Hepatocyte (in vitro differentiated cells): Measurements from ENCODE around the gene MN1. TPM values are rescaled to one million over a fixed set of nuclear protein-coding genes. Genes with fewer than 3 reads are reported as not detected.

Experiments
- DNase-seq: peaks from one replicate; pipeline ENCODE4 v3.0.0-alpha.2; 2016; ENCODE audit warnings: low spot score
- H2AFZ ChIP-seq: fragments of 200-600 bp; sonication (generic); 2 replicates; pipeline ENCODE4 v1.6.0; 2016; ENCODE audit warnings: antibody characterized with exemption, mild to moderate bottlenecking
- H3K27ac ChIP-seq: fragments of 200-600 bp; sonication (generic); 2 replicates; pipeline ENCODE4 v1.5.1; 2016; ENCODE audit warnings: mild to moderate bottlenecking
- H3K27me3 ChIP-seq: fragments of 200-600 bp; sonication (generic); 2 replicates; pipeline ENCODE4 v1.6.1; 2016
- H3K36me3 ChIP-seq: fragments of 200-600 bp; sonication (generic); replicated peaks from 2 replicates; pipeline ENCODE4 v1.5.1; 2016; ENCODE audit warnings: low read depth; ENCODE audit not compliant: insufficient read depth
- H3K4me1 ChIP-seq: fragments of 200-600 bp; sonication (generic); 2 replicates; pipeline ENCODE4 v1.5.1; 2016; ENCODE audit warnings: mild to moderate bottlenecking, moderate library complexity; ENCODE audit not compliant: insufficient read depth
- H3K4me2 ChIP-seq: fragments of 200-600 bp; sonication (generic); 2 replicates; pipeline ENCODE4 v1.6.0; 2016
- H3K4me3 ChIP-seq: fragments of 200-600 bp; sonication (generic); 2 replicates; pipeline ENCODE4 v1.5.1; 2016; ENCODE audit warnings: mild to moderate bottlenecking
- H3K79me2 ChIP-seq: fragments of 200-600 bp; sonication (generic); 2 replicates; pipeline ENCODE4 v1.6.0; 2017; ENCODE audit warnings: mild to moderate bottlenecking
- H3K9me2 ChIP-seq: fragments of 200-600 bp; sonication (generic); replicated peaks from 2 replicates; pipeline ENCODE4 v1.6.0; 2017; ENCODE audit warnings: mild to moderate bottlenecking; ENCODE audit not compliant: insufficient read depth
- H3K9me3 ChIP-seq: fragments of 200-600 bp; sonication (generic); 2 replicates; pipeline ENCODE4 v1.5.1; 2016; ENCODE audit warnings: low read depth, mild to moderate bottlenecking
- H4K20me1 ChIP-seq: fragments of 200-600 bp; sonication (generic); 2 replicates; pipeline ENCODE4 v1.6.0; 2016; ENCODE audit warnings: mild to moderate bottlenecking; ENCODE audit not compliant: insufficient read depth, poor library complexity, severe bottlenecking
- EZH2 ChIP-seq: fragments of 200-600 bp; sonication (generic); IDR thresholded peaks from 2 replicates; pipeline ENCODE4 v1.6.1; 2016; ENCODE audit warnings: antibody characterized with exemption, mild to moderate bottlenecking, borderline replicate concordance
- EZH2phosphoT487 ChIP-seq: fragments of 200-600 bp; sonication (generic); IDR thresholded peaks from one replicate; pipeline ENCODE4 v1.6.1; 2018; ENCODE audit warnings: antibody characterized with exemption, mild to moderate bottlenecking, low read depth, moderate library complexity; ENCODE audit not compliant: unreplicated experiment, severe bottlenecking
- WGBS: methylation state at CpG from one replicate; pipeline ENCODE4 v1.1.6; 2016; ENCODE audit warnings: low lambda C conversion rate; ENCODE audit errors: missing lambda C conversion rate; 5-methylcytosine and 5-hydroxymethylcytosine counted together
- polyA plus RNA-seq: library from polyadenylated mRNA; unstranded; fragments of >200 nt; fragmentation: Nextera tagmentation; extraction: Ambion mirVana; gene quantifications from 2 replicates; pipeline ENCODE4 v1.2.1, GENCODE V29; 2016
- total RNA-seq: library from RNA; depleted of rRNA; stranded (reverse); fragments of >200 nt; gene quantifications from 2 replicates; pipeline ENCODE4 v1.2.3, GENCODE V29; 2014
- TF ChIP-seq, protein P1 (sequence below): fragments of 200-600 bp; sonication (generic); IDR thresholded peaks from 2 replicates; pipeline ENCODE4 v1.5.1; 2016; ENCODE audit warnings: antibody characterized with exemption, mild to moderate bottlenecking; ENCODE audit not compliant: poor library complexity

The MN1 gene
- total and polyA plus RNA-seq, 2 experiments from 2014 or later: 2.3 to 4.4 TPM

DNA sequence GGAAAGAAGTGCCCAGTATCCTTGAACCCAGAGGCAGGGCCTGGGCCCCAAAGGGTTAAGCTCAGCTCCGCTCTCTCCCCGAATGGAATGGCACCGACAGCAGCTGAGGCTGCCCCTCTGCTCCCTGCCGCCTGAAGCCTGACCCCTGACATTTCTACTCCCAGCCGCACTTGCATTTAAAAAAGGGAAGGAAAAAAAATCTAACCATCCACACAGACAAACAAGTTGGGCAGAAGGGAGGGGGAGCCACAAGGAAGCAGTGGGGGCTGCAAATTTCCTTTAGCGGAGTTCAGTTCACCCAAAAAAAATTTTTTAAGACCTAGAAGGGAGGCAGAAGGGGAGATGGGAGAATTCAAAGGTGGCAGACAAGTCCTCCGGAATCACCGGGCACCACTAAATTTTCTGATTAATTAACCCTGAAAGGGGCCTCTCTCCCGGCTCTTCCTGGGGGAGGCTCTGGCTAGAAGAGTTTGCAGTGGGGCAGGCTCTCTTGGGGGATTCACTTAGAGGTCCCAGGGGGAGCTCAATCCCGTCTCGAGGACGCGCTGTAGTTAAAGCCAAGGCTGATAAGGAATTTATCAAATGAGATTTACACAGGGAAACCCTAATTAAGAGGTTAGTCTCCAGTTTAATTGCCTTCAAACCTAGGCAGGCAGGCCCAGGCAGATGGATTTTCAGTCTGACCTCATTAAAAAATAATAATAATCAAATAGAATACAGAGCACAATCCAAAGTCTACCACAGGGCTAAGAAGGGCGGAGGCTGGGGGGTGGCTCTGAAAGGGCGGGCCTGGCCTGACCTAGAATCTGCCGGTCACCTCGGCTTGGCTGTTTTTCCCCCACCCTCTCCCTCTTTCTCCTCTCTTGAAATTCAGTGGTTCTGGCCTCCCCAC is 25.6 kb downstream of the MN1 start:
- H3K9me2 ChIP-seq: no peaks in the 10 kb centered on the region
- no peaks in the 10 kb centered on the region for H4K20me1 ChIP-seq
- no peak overlapping the region for H3K4me3 ChIP-seq
- H3K4me2 ChIP-seq: no peak overlapping the region
- H3K27me3 ChIP-seq: no peaks in the 10 kb centered on the region
- no peaks in the 10 kb centered on the region for H3K36me3 ChIP-seq
- no peaks in the 10 kb centered on the region for H3K79me2 ChIP-seq
- WGBS: 36% methylated on average over 17 of the region's 17 CpGs
- H2AFZ ChIP-seq: no peak overlapping the region
- TF ChIP-seq EZH2phosphoT487: no peak
- TF ChIP-seq EZH2: no peak
- TF ChIP-seq, protein P1, sequence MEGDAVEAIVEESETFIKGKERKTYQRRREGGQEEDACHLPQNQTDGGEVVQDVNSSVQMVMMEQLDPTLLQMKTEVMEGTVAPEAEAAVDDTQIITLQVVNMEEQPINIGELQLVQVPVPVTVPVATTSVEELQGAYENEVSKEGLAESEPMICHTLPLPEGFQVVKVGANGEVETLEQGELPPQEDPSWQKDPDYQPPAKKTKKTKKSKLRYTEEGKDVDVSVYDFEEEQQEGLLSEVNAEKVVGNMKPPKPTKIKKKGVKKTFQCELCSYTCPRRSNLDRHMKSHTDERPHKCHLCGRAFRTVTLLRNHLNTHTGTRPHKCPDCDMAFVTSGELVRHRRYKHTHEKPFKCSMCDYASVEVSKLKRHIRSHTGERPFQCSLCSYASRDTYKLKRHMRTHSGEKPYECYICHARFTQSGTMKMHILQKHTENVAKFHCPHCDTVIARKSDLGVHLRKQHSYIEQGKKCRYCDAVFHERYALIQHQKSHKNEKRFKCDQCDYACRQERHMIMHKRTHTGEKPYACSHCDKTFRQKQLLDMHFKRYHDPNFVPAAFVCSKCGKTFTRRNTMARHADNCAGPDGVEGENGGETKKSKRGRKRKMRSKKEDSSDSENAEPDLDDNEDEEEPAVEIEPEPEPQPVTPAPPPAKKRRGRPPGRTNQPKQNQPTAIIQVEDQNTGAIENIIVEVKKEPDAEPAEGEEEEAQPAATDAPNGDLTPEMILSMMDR: no peak
- H3K9me3 ChIP-seq: no peaks in the 10 kb centered on the region
- no peak overlapping the region for H3K27ac ChIP-seq
- no peak for DNase-seq
- H3K4me1 ChIP-seq: peaks cover 9% of the 10 kb centered on the region

DNA sequence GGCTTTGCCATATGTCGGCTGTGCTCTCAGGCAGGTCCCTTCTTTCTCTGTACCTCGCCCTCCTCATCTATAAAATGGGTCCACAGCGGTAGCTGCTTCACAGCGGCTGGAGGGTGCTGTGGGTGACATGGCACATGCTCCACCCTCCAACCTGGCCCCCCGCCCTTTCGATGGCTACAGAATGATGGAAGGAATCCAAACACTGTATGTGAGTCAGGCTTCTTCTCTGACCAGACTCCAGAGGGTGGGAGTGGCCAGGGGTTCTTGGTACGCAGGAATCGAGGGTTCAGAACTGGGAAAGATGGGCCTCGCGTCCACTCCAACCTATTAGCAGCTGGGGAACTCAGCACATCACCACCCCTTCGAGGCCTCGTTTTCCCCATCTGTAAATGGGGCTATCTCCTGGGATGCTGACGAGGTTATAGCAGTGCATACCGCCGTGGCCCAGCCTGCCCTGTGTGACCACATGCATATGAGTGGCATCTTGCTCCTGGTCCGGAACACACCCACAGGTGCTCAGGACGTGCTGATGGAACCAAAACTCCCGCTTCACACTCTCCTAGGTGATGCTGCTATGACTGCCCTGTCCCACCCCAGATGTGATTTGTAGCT is 26.4 kb downstream of the MN1 start:
- no peaks in the 10 kb centered on the region for H3K9me2 ChIP-seq
- 93% methylated on average over 18 of the region's 18 CpGs for WGBS

DNA sequence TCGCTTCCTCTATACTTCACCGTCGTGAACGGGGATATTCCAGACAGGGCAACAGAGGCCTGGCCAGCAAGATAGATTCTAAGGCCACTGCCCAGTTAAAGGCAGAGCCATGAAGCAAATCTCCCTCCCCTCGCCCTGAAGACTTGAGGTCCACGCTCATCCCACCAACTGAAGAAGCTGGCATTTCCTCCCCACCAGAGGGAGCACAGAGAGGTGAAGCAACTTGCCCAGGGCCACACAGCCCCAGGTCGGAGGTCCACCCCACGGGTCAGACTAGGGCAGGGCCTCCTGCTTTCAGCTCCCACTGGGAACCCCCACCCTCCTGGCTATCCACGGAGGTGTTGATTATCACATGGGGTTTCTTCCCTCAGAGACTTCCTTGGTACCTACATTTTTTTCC is 27.4 kb downstream of the MN1 start:
- 80% methylated on average over 9 of the region's 9 CpGs for WGBS
- H3K79me2 ChIP-seq: no peaks in the 10 kb centered on the region
- TF ChIP-seq EZH2 (no peak), EZH2phosphoT487 (no peak)
- TF ChIP-seq, protein P1: no peak

More for the DNA sequence above, 26.4 kb downstream of the MN1 start:
- Histone ChIP-seq H3K36me3 (no peaks in the 10 kb centered on the region), H3K4me2 (no peak overlapping the region), H3K27me3 (no peaks in the 10 kb centered on the region), H3K27ac (no peak overlapping the region), H3K9me3 (no peaks in the 10 kb centered on the region), H3K79me2 (no peaks in the 10 kb centered on the region), H3K4me1 (peaks cover 9% of the 10 kb centered on the region), H2AFZ (no peak overlapping the region), H4K20me1 (no peaks in the 10 kb centered on the region), H3K4me3 (no peak overlapping the region)
- no peak for DNase-seq
- TF ChIP-seq, protein P1: no peak
- TF ChIP-seq EZH2phosphoT487 (no peak), EZH2 (no peak)

More for the DNA sequence above, 27.4 kb downstream of the MN1 start:
- H3K27me3 ChIP-seq: no peaks in the 10 kb centered on the region
- H4K20me1 ChIP-seq: no peaks in the 10 kb centered on the region
- no peak for DNase-seq
- H3K4me1 ChIP-seq: peaks cover 9% of the 10 kb centered on the region
- H3K9me2 ChIP-seq: no peaks in the 10 kb centered on the region
- no peak overlapping the region for H2AFZ ChIP-seq
- H3K9me3 ChIP-seq: no peaks in the 10 kb centered on the region
- H3K4me3 ChIP-seq: no peak overlapping the region
- no peak overlapping the region for H3K27ac ChIP-seq
- no peak overlapping the region for H3K4me2 ChIP-seq
- no peaks in the 10 kb centered on the region for H3K36me3 ChIP-seq
